NCI-H1694 treated with DMSO at 0.1 percent for 48 hours (cell line): ENCODE results near the gene GNB1L.

ENCODE experiments used
- DNase-seq: peaks from one replicate; lab custom pipeline; 2025; lab: John Stamatoyannopoulos, UW

GNB1L gene

DNA sequence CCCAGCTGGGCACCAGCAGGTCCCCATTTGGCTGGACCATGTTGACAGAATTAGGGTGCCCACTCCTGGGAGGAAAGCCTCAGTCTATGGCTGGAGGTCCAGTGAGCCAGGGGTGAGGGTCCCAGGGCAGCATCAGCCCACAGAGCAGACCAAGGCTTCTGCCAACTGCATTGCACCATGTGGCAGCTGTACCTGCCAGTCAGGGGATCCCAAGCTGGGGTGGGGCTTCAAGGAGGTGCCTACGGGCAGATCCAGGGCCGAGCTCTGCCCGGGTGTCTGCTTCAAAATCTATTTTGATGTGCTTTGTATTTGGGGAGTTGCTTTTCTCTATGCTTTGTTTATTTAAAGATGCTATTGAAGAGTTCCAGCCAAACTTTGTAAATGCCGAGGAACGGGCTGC lies 120.9 kb downstream of the GNB1L start:
- no peak for DNase-seq
